ENCODE measurements around the gene AUTS2. TPM values are rescaled to one million over a fixed set of nuclear protein-coding genes. Genes with fewer than 3 reads are reported as not detected.

Gene AUTS2
- total and polyA plus RNA-seq, 2 of the 8 experiments (the other 6 are each of a cell fraction or from before 2014, with no cell fraction given): 25.9 to 101 TPM

- H4K91ac ChIP-seq (replicated peaks; ENCODE audit: insufficient read length, low read length): no peak overlapping the region
- no peak overlapping the region for H3K14ac ChIP-seq (ENCODE audit: insufficient read length)
- H2BK15ac ChIP-seq (ENCODE audit: low read length): no peak overlapping the region
- H4K20me1 ChIP-seq (replicated peaks in 1 of 2; ENCODE audit: control insufficient read depth in 1 of 2, insufficient read depth in 2 of 2, low read length in 2 of 2): no peaks in the 10 kb centered on the region
- no peaks in the 10 kb centered on the region for H3K36me3 ChIP-seq (ENCODE audit: control insufficient read depth in 2 of 4, insufficient read depth in 4 of 4, low read length in 3 of 4)
- no peak overlapping the region for H3K18ac ChIP-seq (ENCODE audit: extremely low read depth, low read length)
- ChIA-PET POLR2A (ENCODE audit: partially characterized antibody) (no interaction called here), CTCF (ENCODE audit: partially characterized antibody) (interaction anchor here (0.9 kb wide), 1 partner anchor 10 kb away, joined by 3 read pairs; no protein-coding TSS in a partner anchor)
- H2AFZ ChIP-seq (ENCODE audit: low read length): no peak overlapping the region
- H3K27me3 ChIP-seq (replicated peaks in 1 of 4; ENCODE audit: control insufficient read depth in 3 of 4, extremely low read depth in 1 of 4, insufficient read depth in 3 of 4, low read length in 3 of 4): no peaks in the 10 kb centered on the region
- H2AK5ac ChIP-seq (ENCODE audit: low read depth, low read length): no peak overlapping the region
- no peak overlapping the region for H3K9ac ChIP-seq (replicated peaks in 1 of 4; ENCODE audit: extremely low read depth in 1 of 4, low read depth in 3 of 4, low read length in 3 of 4)
- H3K23me2 ChIP-seq (ENCODE audit: low read depth, low read length): no peaks in the 10 kb centered on the region
- H3K4me3 ChIP-seq (ENCODE audit: extremely low read depth in 1 of 4, insufficient read depth in 2 of 4, low read depth in 3 of 4, low read length in 4 of 4): no peak overlapping the region
- no peak for TF ChIP-seq TAF7 (optimal IDR thresholded peaks at IDR 0.05; ENCODE audit: borderline replicate concordance, low read depth, low read length)
- no peak for TF ChIP-seq SP2 (IDR thresholded peaks at IDR 0.05; ENCODE audit: low read length)
- TF ChIP-seq BRCA1 (IDR thresholded peaks at IDR 0.05; ENCODE audit: low read depth, low read length): no peak
- TF ChIP-seq GABPA (IDR thresholded peaks at IDR 0.05; ENCODE audit: borderline replicate concordance, insufficient read depth, low read length): no peak
- TF ChIP-seq MAFK (IDR thresholded peaks at IDR 0.05; ENCODE audit: low read depth, low read length): no peak
- TF ChIP-seq YY1 (IDR thresholded peaks at IDR 0.05; ENCODE audit: low read depth, low read length): no peak
- TF ChIP-seq CREB1 (IDR thresholded peaks at IDR 0.05): no peak
- no peak for TF ChIP-seq SRF (IDR thresholded peaks at IDR 0.05; ENCODE audit: low read depth, low read length)
- TF ChIP-seq ATF3 (IDR thresholded peaks at IDR 0.05; ENCODE audit: insufficient read depth, low read depth, low read length): no peak
- TF ChIP-seq GTF2F1 (IDR thresholded peaks at IDR 0.05; ENCODE audit: borderline replicate concordance, low read depth, low read length): no peak
- TF ChIP-seq PHF8 (conservative IDR thresholded peaks at IDR 0.05; ENCODE audit: low read depth, low read length): no peak
- TF ChIP-seq TEAD4 (IDR thresholded peaks at IDR 0.05; ENCODE audit: low read depth, low read length): no peak
- TF ChIP-seq HDAC2 (IDR thresholded peaks at IDR 0.05; ENCODE audit: borderline replicate concordance in 1 of 2, low read depth in 2 of 2, low read length in 2 of 2): no peak
- no peak for TF ChIP-seq RXRA (IDR thresholded peaks at IDR 0.05; ENCODE audit: insufficient read depth, low read depth, low read length)
- no peaks in the 10 kb centered on the region for H3K79me1 ChIP-seq (ENCODE audit: low read depth, low read length)
- H2BK5ac ChIP-seq (ENCODE audit: low read depth, low read length): no peak overlapping the region
- no peaks in the 10 kb centered on the region for H3K79me2 ChIP-seq (ENCODE audit: control insufficient read depth in 1 of 2, insufficient read depth in 2 of 2, low read length in 2 of 2)
- H4K5ac ChIP-seq (ENCODE audit: insufficient read length, low read depth, low read length): no peak overlapping the region
- 90% methylated on average over 1 of the region's 1 CpG; no CpG with 5 or more reads in 1 of the 2 experiments for WGBS, 2 experiments (ENCODE audit: extremely low coverage in 1 of 2, insufficient coverage in 1 of 2, insufficient read length in 1 of 2, insufficient replicate concordance in 2 of 2, low coverage in 1 of 2, low lambda C conversion rate in 2 of 2, missing lambda C conversion rate in 1 of 2)
- no peak overlapping the region for H2BK120ac ChIP-seq (replicated peaks; ENCODE audit: low read depth, low read length)
- no peak overlapping the region for H3K4ac ChIP-seq (replicated peaks; ENCODE audit: insufficient read length, low read depth, low read length)
- H4K8ac ChIP-seq (ENCODE audit: extremely low read depth, insufficient read depth, low read length): no peak overlapping the region
- H3K56ac ChIP-seq (replicated peaks; ENCODE audit: insufficient read length, low read depth, low read length): no peak overlapping the region
- no peak overlapping the region for H3K4me2 ChIP-seq (ENCODE audit: insufficient read depth in 1 of 2, low read depth in 2 of 2, low read length in 2 of 2)
- DNase-seq (ENCODE audit: low read depth in 1 of 2, low spot score in 2 of 2) (no peak), FAIRE-seq (peak; percentile 32)
- no peak overlapping the region for H2BK12ac ChIP-seq (ENCODE audit: low read depth, low read length)
- H3K23ac ChIP-seq (ENCODE audit: insufficient read length): no peak overlapping the region
- no peak overlapping the region for H3K27ac ChIP-seq (ENCODE audit: low read depth, low read length)
- H2BK20ac ChIP-seq (ENCODE audit: low read length): no peak overlapping the region
- no peaks in the 10 kb centered on the region for H3K9me3 ChIP-seq (ENCODE audit: insufficient read depth in 2 of 2, low read depth in 1 of 2, low read length in 1 of 2)
- H3K4me1 ChIP-seq (replicated peaks in 1 of 4; ENCODE audit: control insufficient read depth in 3 of 4, insufficient read depth in 4 of 4, low read length in 3 of 4): no peaks in the 10 kb centered on the region
These were observed 661.2 kb downstream of the AUTS2 start for GRCh38 chr7:70259502-70259901.
